Spleen (tissue), 3 donors: ENCODE results near the gene TESK1.
A peak's percentile ranks its signal among the peaks of the same experiment; 100 is the strongest.

ENCODE experiments used
- POLR2A ChIP-seq, 3 donors: fragments of 450-650 bp; IDR thresholded peaks; one replicate each; pipeline ENCODE4 v1.5.1; 2017; ENCODE audit warnings: antibody characterized with exemption in 3 of 3, mild to moderate bottlenecking in 1 of 3
- POLR2AphosphoS5 ChIP-seq, 3 donors: sonication (generic); formaldehyde crosslinking; IDR thresholded peaks; one replicate each; pipeline ENCODE4 v1.5.1; 2017; ENCODE audit warnings: antibody characterized with exemption in 3 of 3

DNA sequence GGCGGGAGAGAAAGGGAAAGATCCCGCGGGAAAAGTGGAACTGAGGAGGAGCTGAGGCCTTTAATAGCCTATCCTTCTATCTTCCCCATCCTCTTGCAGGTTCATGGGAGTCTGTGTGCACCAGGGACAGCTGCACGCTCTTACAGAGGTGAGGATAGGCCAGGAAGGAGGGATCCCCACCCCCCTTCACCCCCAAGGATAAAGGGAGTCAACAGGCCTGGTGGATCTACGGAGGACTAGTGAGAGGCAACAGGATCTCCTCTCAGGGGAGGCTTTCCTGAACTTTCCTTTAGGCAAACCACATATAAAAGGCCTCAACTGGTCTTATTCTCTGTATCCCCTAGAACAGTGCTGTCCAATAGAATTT, 1.1 kb downstream of the TESK1 start:
- TF ChIP-seq POLR2A (IDR thresholded peaks at IDR 0.05) (no peak), POLR2AphosphoS5 (IDR thresholded peaks at IDR 0.05) (peak in 1 of 3 donors; percentile 18)
